SK-N-SH (cell line): ENCODE results near the gene CCT6B. TPM values are rescaled to one million over a fixed set of nuclear protein-coding genes. Genes with fewer than 3 reads are reported as not detected.

ENCODE experiments used
- CTCF ChIA-PET: fragments of 300-600, 350-600 bp; formaldehyde crosslinking; extraction: SDS; loops from one replicate; lab custom pipeline; 2021; lab: Yijun Ruan, JAX
- POLR2A ChIA-PET: fragments of 350-600 bp; sonication (Branson Sonifier 250); formaldehyde crosslinking; extraction: SDS; loops from one replicate; lab custom pipeline; 2020; ENCODE audit warnings: antibody characterized with exemption, inconsistent platforms; lab: Yijun Ruan, JAX
- DNase-seq: peaks from one replicate; pipeline ENCODE4 v3.0.0; 2012
- H2AFZ ChIP-seq: fragments of 200-600 bp; sonication (generic); 2 replicates; pipeline ENCODE4 v1.8.1; 2016; ENCODE audit warnings: antibody characterized with exemption, mild to moderate bottlenecking, low read depth
- H3F3A ChIP-seq: fragments of 200-600 bp; sonication (generic); replicated peaks from 2 replicates; pipeline ENCODE3; 2016; ENCODE audit warnings: antibody characterized with exemption, mild to moderate bottlenecking; ENCODE audit not compliant: insufficient read depth
- H3K27ac ChIP-seq, 2 experiments: fragments of 200-500 bp in 1 of 2; fragments of 200-600 bp in 1 of 2; sonication (Bioruptor generic) in 1 of 2; sonication (generic), shearing (Covaris generic) in 1 of 2; 2 replicates each; pipeline versions ENCODE4 v1.5.1 to v1.6.1; 2014 to 2016; ENCODE audit warnings: low read depth in 2 of 2, inconsistent platforms in 1 of 2, low read length in 1 of 2, mild to moderate bottlenecking in 1 of 2, mixed read lengths in 1 of 2
- H3K27me3 ChIP-seq: fragments of 200-600 bp; sonication (generic), shearing (Covaris generic); 2 replicates; pipeline ENCODE4 v1.6.1; 2016; ENCODE audit warnings: mixed run types; ENCODE audit not compliant: insufficient read depth
- H3K36me3 ChIP-seq, 2 experiments: fragments of 200-500 bp in 1 of 2; fragments of 200-600 bp in 1 of 2; sonication (Bioruptor generic) in 1 of 2; sonication (generic) in 1 of 2; replicated peaks in 1 of 2; 2 replicates each; pipeline versions ENCODE3 to v1.5.1; 2014 to 2016; ENCODE audit warnings: low read length in 1 of 2, mild to moderate bottlenecking in 1 of 2; ENCODE audit not compliant: insufficient read depth in 2 of 2, control insufficient read depth in 1 of 2
- H3K4me1 ChIP-seq, 2 experiments: fragments of 200-500 bp in 1 of 2; fragments of 200-600 bp in 1 of 2; sonication (Bioruptor generic) in 1 of 2; sonication (generic), shearing (Covaris generic) in 1 of 2; 2 replicates each; pipeline versions ENCODE4 v1.5.1 to v1.6.1; 2014 to 2016; ENCODE audit warnings: low read depth in 1 of 2, low read length in 1 of 2, mixed run types in 1 of 2; ENCODE audit not compliant: insufficient read depth in 2 of 2, control insufficient read depth in 1 of 2
- H3K4me2 ChIP-seq: fragments of 200-600 bp; sonication (generic), shearing (Covaris generic); 2 replicates; pipeline ENCODE4 v1.6.1; 2017; ENCODE audit warnings: mixed run types
- H3K4me3 ChIP-seq, 2 experiments: fragments of 200-500 bp in 1 of 2; fragments of 200-600 bp in 1 of 2; sonication (Bioruptor generic) in 1 of 2; sonication (generic), shearing (Covaris generic) in 1 of 2; 2 replicates each; pipeline versions ENCODE4 v1.5.1 to v1.8.1; 2014 to 2016; ENCODE audit warnings: low read depth in 2 of 2, inconsistent platforms in 1 of 2, low read length in 1 of 2, mild to moderate bottlenecking in 1 of 2, mixed read lengths in 1 of 2, moderate library complexity in 1 of 2
- H3K79me2 ChIP-seq: fragments of 200-600 bp; sonication (generic); 2 replicates; pipeline ENCODE4 v1.8.1; 2017; ENCODE audit warnings: mild to moderate bottlenecking; ENCODE audit not compliant: insufficient read depth
- H3K9ac ChIP-seq: fragments of 200-600 bp; sonication (generic); 2 replicates; pipeline ENCODE4 v1.6.1; 2017; ENCODE audit warnings: mixed run types
- H3K9me2 ChIP-seq: fragments of 200-600 bp; sonication (generic); 2 replicates; pipeline ENCODE4 v1.6.1; 2017; ENCODE audit warnings: mixed run types
- H3K9me3 ChIP-seq: fragments of 200-600 bp; sonication (generic); 2 replicates; pipeline ENCODE4 v1.6.1; 2017; ENCODE audit warnings: mixed run types, mild to moderate bottlenecking, moderate library complexity
- H4K20me1 ChIP-seq: fragments of 200-600 bp; sonication (generic); 2 replicates; pipeline ENCODE4 v1.6.1; 2017; ENCODE audit warnings: mild to moderate bottlenecking, mixed run types; ENCODE audit not compliant: insufficient read depth
- EP300 ChIP-seq, 2 experiments: IDR thresholded peaks; 2 replicates each; pipeline versions ENCODE4 v1.4.0 to v1.6.1; 2012; ENCODE audit warnings: borderline replicate concordance in 1 of 2, low read depth in 1 of 2, low read length in 1 of 2
- GABPA ChIP-seq: IDR thresholded peaks from 2 replicates; pipeline ENCODE4 v1.4.0; 2012; ENCODE audit warnings: low read depth, mild to moderate bottlenecking
- GATA2 ChIP-seq: sonication (generic); formaldehyde crosslinking; IDR thresholded peaks from 2 replicates; pipeline ENCODE4 v1.5.0; 2020; ENCODE audit warnings: mild to moderate bottlenecking, missing genetic modification reagents
- JUND ChIP-seq: IDR thresholded peaks from 2 replicates; pipeline ENCODE4 v1.4.0; 2012
- NFIC ChIP-seq: IDR thresholded peaks from 2 replicates; pipeline ENCODE4 v1.4.0; 2012; ENCODE audit warnings: borderline replicate concordance
- PBX3 ChIP-seq: IDR thresholded peaks from 2 replicates; pipeline ENCODE4; 2012
- RAD21 ChIP-seq: IDR thresholded peaks from 2 replicates; pipeline ENCODE4 v1.6.1; 2012; ENCODE audit warnings: mild to moderate bottlenecking, low read length
- RCOR1 ChIP-seq: fragments of 150-350 bp; IDR thresholded peaks from 2 replicates; pipeline ENCODE4 v1.6.1; 2017; ENCODE audit warnings: antibody characterized with exemption, low read length
- SIN3A ChIP-seq: IDR thresholded peaks from 2 replicates; pipeline ENCODE4 v1.6.1; 2012; ENCODE audit warnings: low read depth, mild to moderate bottlenecking, low read length, moderate library complexity, borderline replicate concordance
- SMC3 ChIP-seq: IDR thresholded peaks from 2 replicates; pipeline ENCODE4 v1.6.1; 2012; ENCODE audit warnings: low read depth, low read length, improper control_type of control experiment
- YY1 ChIP-seq: IDR thresholded peaks from 2 replicates; pipeline ENCODE4 v1.4.0; 2012; ENCODE audit warnings: low read depth, mild to moderate bottlenecking
- WGBS: methylation state at CpG from one replicate; pipeline ENCODE4 v1.1.6; 2017; ENCODE audit warnings: low lambda C conversion rate; 5-methylcytosine and 5-hydroxymethylcytosine counted together
- polyA plus RNA-seq, 3 experiments: library from polyadenylated mRNA; depleted of rRNA; stranded (reverse); fragments of >200 nt; gene quantifications; 2 replicates each; pipeline ENCODE4 v1.2.3, GENCODE V29; 2012
- TF ChIP-seq, protein P1 (sequence below): fragments of 200-600 bp; sonication (generic); IDR thresholded peaks from 2 replicates; pipeline ENCODE4 v1.6.1; 2017; ENCODE audit warnings: antibody characterized with exemption, mild to moderate bottlenecking, moderate library complexity
- TF ChIP-seq, protein P2 (sequence below): IDR thresholded peaks from 2 replicates; pipeline ENCODE4 v1.4.0; 2012; ENCODE audit warnings: low read depth
- TF ChIP-seq, protein P3 (sequence below): fragments of 150-350 bp; IDR thresholded peaks from 2 replicates; pipeline ENCODE4 v1.6.1; 2016; ENCODE audit warnings: mild to moderate bottlenecking, low read depth, low read length

The CCT6B gene
- polyA plus RNA-seq, 1 of the 3 experiments (the other 2 are of a cell fraction) = 0.48 TPM

DNA sequence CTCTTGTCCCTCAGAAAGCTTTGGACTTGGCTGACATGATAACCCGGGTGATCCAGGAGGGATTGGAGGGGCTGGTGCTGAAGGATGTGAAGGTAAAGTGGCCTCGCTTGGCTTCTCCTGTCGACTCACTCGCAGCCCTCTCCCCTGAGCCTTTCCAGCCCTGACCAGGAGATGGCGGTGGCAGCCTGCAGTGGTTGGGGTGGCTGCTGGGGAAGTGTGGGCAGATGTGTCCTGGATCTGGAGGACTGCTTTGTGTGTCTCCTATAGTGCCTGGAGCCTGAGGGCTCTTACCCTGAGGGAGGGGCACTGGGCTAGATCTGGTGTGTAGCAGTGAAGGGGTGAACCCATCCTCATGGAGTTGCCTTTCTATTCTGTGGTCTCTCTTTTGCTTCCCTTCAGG lies 36.9 kb upstream of the CCT6B start:
- Histone ChIP-seq H3K27ac (peak overlapping the region in 1 of 2 experiments; percentile 31; a peak in 1 of 4 replicates), H4K20me1 (no peaks in the 10 kb centered on the region), H3K4me1 (peaks cover 4 to 22% of the 10 kb centered on the region in 2 experiments; a peak in 2 of 4 replicates), H3K36me3 (peaks cover 23 to 57% of the 10 kb centered on the region in 2 experiments), H3K9ac (no peak overlapping the region), H3K9me3 (no peaks in the 10 kb centered on the region), H3F3A (peaks cover 11% of the 10 kb centered on the region), H3K27me3 (no peaks in the 10 kb centered on the region), H3K9me2 (no peaks in the 10 kb centered on the region), H2AFZ (no peak overlapping the region), H3K79me2 (no peaks in the 10 kb centered on the region), H3K4me3 (no peak overlapping the region; a peak in 1 of 4 replicates), H3K4me2 (no peak overlapping the region)
- DNase-seq = peak; percentile 70
- CTCF ChIA-PET = interaction anchor here (0.8 to 5.1 kb wide), 4 partner anchors 17 to 130 kb away, joined by 3 to 32 read pairs (median 6); partner anchors contain the start of gene RAD51D
- POLR2A ChIA-PET = no interaction called here
- 43% methylated on average over 5 of the region's 5 CpGs for WGBS
- TF ChIP-seq SMC3 = peak; percentile 86
- TF ChIP-seq RAD21 = peak; percentile 82
- TF ChIP-seq, protein P1, sequence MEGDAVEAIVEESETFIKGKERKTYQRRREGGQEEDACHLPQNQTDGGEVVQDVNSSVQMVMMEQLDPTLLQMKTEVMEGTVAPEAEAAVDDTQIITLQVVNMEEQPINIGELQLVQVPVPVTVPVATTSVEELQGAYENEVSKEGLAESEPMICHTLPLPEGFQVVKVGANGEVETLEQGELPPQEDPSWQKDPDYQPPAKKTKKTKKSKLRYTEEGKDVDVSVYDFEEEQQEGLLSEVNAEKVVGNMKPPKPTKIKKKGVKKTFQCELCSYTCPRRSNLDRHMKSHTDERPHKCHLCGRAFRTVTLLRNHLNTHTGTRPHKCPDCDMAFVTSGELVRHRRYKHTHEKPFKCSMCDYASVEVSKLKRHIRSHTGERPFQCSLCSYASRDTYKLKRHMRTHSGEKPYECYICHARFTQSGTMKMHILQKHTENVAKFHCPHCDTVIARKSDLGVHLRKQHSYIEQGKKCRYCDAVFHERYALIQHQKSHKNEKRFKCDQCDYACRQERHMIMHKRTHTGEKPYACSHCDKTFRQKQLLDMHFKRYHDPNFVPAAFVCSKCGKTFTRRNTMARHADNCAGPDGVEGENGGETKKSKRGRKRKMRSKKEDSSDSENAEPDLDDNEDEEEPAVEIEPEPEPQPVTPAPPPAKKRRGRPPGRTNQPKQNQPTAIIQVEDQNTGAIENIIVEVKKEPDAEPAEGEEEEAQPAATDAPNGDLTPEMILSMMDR = peak; percentile 76
- TF ChIP-seq NFIC = no peak
- TF ChIP-seq GABPA = no peak

DNA sequence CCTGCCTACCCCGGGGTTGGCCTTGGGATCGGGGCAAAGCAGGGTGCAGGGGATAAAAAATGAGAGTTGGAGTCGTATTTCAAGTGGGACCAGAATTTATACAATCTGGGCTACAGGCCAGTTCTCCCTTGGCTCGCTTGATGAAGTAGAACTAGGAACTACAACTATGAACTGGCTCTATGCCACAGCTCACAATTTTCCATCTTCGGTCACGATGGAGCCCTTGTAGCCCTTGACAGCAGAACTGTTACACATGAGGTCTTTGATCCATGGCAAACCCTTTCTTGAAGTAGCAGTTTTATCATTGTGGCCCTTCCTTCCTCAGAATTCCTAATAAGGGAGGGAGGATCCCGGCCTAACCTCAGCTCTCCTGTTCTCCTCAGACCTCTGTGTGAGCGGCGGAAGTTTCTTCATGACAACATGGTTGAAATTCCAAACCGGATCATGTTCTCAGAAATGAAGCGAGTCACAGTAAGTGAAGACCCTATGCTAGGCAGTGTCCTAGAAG lies 36.1 kb upstream of the CCT6B start:
- 74% methylated on average over 11 of the region's 11 CpGs for WGBS
- no peaks in the 10 kb centered on the region for H4K20me1 ChIP-seq
- no peak overlapping the region for H3K4me3 ChIP-seq
- H3K36me3 ChIP-seq = peaks cover 23 to 63% of the 10 kb centered on the region in 2 experiments
- H3K9me2 ChIP-seq = no peaks in the 10 kb centered on the region
- no peak overlapping the region for H3K9ac ChIP-seq
- H3K79me2 ChIP-seq = no peaks in the 10 kb centered on the region
- no peaks in the 10 kb centered on the region for H3K9me3 ChIP-seq
- CTCF ChIA-PET = interaction anchor here (0.8 to 5.1 kb wide), 6 partner anchors 16 to 325 kb away, joined by 3 to 32 read pairs (median 3); partner anchors contain the start of gene RAD51D
- TF ChIP-seq, protein P2, sequence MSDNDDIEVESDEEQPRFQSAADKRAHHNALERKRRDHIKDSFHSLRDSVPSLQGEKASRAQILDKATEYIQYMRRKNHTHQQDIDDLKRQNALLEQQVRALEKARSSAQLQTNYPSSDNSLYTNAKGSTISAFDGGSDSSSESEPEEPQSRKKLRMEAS = peak; percentile 27; the same call in 1 of the 2 replicates
- TF ChIP-seq SIN3A (no peak), RCOR1 (no peak), PBX3 (0 out of 2 replicates have a peak, but pooled peaks have one; percentile 7), GATA2 (CRISPR knock-in tag) (no peak), YY1 (no peak), JUND (no peak), EP300 (IDR thresholded peaks at IDR 0.05; ENCODE audit: borderline replicate concordance in 1 of 2, low read depth in 1 of 2, low read length in 1 of 2) (no peak), GABPA (no peak), NFIC (peak; percentile 81)
- TF ChIP-seq, protein P3, sequence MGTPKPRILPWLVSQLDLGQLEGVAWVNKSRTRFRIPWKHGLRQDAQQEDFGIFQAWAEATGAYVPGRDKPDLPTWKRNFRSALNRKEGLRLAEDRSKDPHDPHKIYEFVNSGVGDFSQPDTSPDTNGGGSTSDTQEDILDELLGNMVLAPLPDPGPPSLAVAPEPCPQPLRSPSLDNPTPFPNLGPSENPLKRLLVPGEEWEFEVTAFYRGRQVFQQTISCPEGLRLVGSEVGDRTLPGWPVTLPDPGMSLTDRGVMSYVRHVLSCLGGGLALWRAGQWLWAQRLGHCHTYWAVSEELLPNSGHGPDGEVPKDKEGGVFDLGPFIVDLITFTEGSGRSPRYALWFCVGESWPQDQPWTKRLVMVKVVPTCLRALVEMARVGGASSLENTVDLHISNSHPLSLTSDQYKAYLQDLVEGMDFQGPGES = no peak
- peaks cover 11% of the 10 kb centered on the region for H3F3A ChIP-seq
- H2AFZ ChIP-seq = no peak overlapping the region
- POLR2A ChIA-PET = no interaction called here
- peak overlapping the region; percentile 10; the same call in 1 of the 2 replicates for H3K4me2 ChIP-seq
- peaks cover 4 to 22% of the 10 kb centered on the region in 2 experiments; a peak in 2 of 4 replicates for H3K4me1 ChIP-seq
- peak overlapping the region; percentile 31 to 61; a peak in 2 of 4 replicates for H3K27ac ChIP-seq
- H3K27me3 ChIP-seq = no peaks in the 10 kb centered on the region
- DNase-seq = no peak
